SK-N-SH treated with all-trans-retinoic acid at 6 μM for 48 hours (cell line): ENCODE results near the gene PRKAG2.

ENCODE experiments used
- ATAC-seq: fragments of 200-7000 bp; cut with Tn5 transposase; 3 replicates; pipeline ENCODE4 v1.9.1; 2020; ENCODE audit warnings: mild to moderate bottlenecking, moderate library complexity
- ARNTL ChIP-seq: fragments of 450-650 bp; formaldehyde crosslinking; IDR thresholded peaks from 2 replicates; pipeline ENCODE4 v1.5.0; 2020; ENCODE audit warnings: low read depth, mild to moderate bottlenecking, moderate library complexity, borderline replicate concordance
- BACH2 ChIP-seq: fragments of 250-450 bp; sonication (Bioruptor Pico); IDR thresholded peaks from 2 replicates; pipeline ENCODE4 v1.9.0; 2021; ENCODE audit warnings: mild to moderate bottlenecking, borderline replicate concordance
- CSDC2 ChIP-seq: fragments of 250-450 bp; sonication (Bioruptor Pico); IDR thresholded peaks from 2 replicates; pipeline ENCODE4 v1.5.0; 2020; ENCODE audit warnings: mild to moderate bottlenecking, moderate library complexity
- GLIS3 ChIP-seq: fragments of 250-450 bp; sonication (Bioruptor Pico); IDR thresholded peaks from 2 replicates; pipeline ENCODE4 v1.5.0; 2020; ENCODE audit warnings: mild to moderate bottlenecking, moderate library complexity
- ISL1 ChIP-seq: fragments of 250-450 bp; sonication (Bioruptor Pico); IDR thresholded peaks from 2 replicates; pipeline ENCODE4 v2.1.2; 2022; ENCODE audit warnings: mild to moderate bottlenecking, moderate library complexity
- OSR1 ChIP-seq: fragments of 250-450 bp; sonication (Bioruptor Pico); IDR thresholded peaks from 2 replicates; pipeline ENCODE4 v1.8.0; 2022; ENCODE audit warnings: moderate library complexity, mild to moderate bottlenecking, inconsistent platforms
- RARB ChIP-seq: fragments of 250-450 bp; sonication (Bioruptor Pico); IDR thresholded peaks from 2 replicates; pipeline ENCODE4 v1.8.0; 2021; ENCODE audit warnings: mild to moderate bottlenecking, moderate library complexity
- SNAI2 ChIP-seq: fragments of 250-450 bp; sonication (Bioruptor Pico); IDR thresholded peaks from 2 replicates; pipeline ENCODE4 v1.5.0; 2020; ENCODE audit warnings: mild to moderate bottlenecking, moderate library complexity
- TCF4 ChIP-seq: fragments of 250-450 bp; sonication (Bioruptor Pico); IDR thresholded peaks from 2 replicates; pipeline ENCODE4 v1.8.0; 2021; ENCODE audit warnings: mild to moderate bottlenecking, moderate library complexity, borderline replicate concordance
- TOX ChIP-seq: fragments of 250-450 bp; sonication (Bioruptor Pico); IDR thresholded peaks from 2 replicates; pipeline ENCODE4 v1.8.0; 2021; ENCODE audit warnings: mild to moderate bottlenecking, moderate library complexity, borderline replicate concordance
- ZC3H10 ChIP-seq: fragments of 250-450 bp; sonication (Bioruptor Pico); IDR thresholded peaks from 2 replicates; pipeline ENCODE4 v1.5.1; 2021; ENCODE audit warnings: mild to moderate bottlenecking, moderate library complexity
- ZFP3 ChIP-seq: fragments of 250-450 bp; sonication (Bioruptor Pico); IDR thresholded peaks from 2 replicates; pipeline ENCODE4 v1.5.0; 2020; ENCODE audit warnings: mild to moderate bottlenecking, moderate library complexity
- ZFP30 ChIP-seq: fragments of 450-650 bp; formaldehyde crosslinking; IDR thresholded peaks from 2 replicates; pipeline ENCODE4 v1.5.0; 2022; ENCODE audit warnings: mild to moderate bottlenecking, moderate library complexity
- ZNF565 ChIP-seq: fragments of 450-650 bp; formaldehyde crosslinking; conservative IDR thresholded peaks from 2 replicates; pipeline ENCODE4 v1.5.0; 2020; ENCODE audit warnings: low read depth, mild to moderate bottlenecking, moderate library complexity
- ZNF8 ChIP-seq: fragments of 450-650 bp; formaldehyde crosslinking; IDR thresholded peaks from 2 replicates; pipeline ENCODE4 v1.5.0; 2020; ENCODE audit warnings: mild to moderate bottlenecking, moderate library complexity
- TF ChIP-seq, protein P1 (sequence below): fragments of 250-450 bp; sonication (Bioruptor Pico); IDR thresholded peaks from 2 replicates; pipeline ENCODE4 v1.5.0; 2020; ENCODE audit warnings: mild to moderate bottlenecking, moderate library complexity
- TF ChIP-seq, protein P2 (sequence below): fragments of 250-450 bp; sonication (Bioruptor Pico); IDR thresholded peaks from 2 replicates; pipeline ENCODE4 v1.8.0; 2020; ENCODE audit warnings: mild to moderate bottlenecking, moderate library complexity, borderline replicate concordance
- TF ChIP-seq, protein P3 (sequence below): fragments of 250-450 bp; sonication (Bioruptor Pico); IDR thresholded peaks from 2 replicates; pipeline ENCODE4 v1.8.0; 2021; ENCODE audit warnings: low read depth, mild to moderate bottlenecking, moderate library complexity, borderline replicate concordance
- TF ChIP-seq, protein P4 (sequence below): fragments of 250-450 bp; sonication (Bioruptor Pico); IDR thresholded peaks from 2 replicates; pipeline ENCODE4 v1.5.1; 2020; ENCODE audit warnings: low read depth, mild to moderate bottlenecking, moderate library complexity

Gene PRKAG2

DNA sequence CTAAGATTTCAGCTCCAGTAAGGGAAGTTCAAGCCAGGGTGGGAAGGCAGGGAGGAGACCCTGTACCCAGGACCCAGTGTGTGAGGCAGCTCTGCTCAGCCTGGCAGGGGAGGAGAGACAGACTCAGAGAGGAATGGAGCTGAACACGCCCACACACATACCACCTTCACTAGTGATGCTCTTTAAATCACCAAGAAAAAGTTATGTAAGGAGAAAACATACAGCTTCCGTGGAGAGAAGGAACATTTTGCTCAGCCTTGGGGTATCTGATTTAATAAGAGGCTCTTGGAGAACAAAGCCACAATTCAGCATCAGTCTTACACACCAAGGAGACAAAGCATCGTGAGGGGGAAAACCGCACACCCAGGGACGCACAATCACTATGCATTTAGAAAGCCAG lies 62.9 kb downstream of the PRKAG2 start:
- peak; percentile 18; the same call in 1 of the 3 replicates for ATAC-seq
- TF ChIP-seq BACH2 (no peak), ZNF8 (CRISPR knock-in tag) (no peak), OSR1 (CRISPR knock-in tag) (no peak), ISL1 (CRISPR knock-in tag) (no peak), TCF4 (CRISPR knock-in tag) (no peak), RARB (CRISPR knock-in tag) (no peak), ZFP3 (CRISPR knock-in tag) (no peak), ZC3H10 (CRISPR knock-in tag) (no peak), CSDC2 (CRISPR knock-in tag) (no peak), ZNF565 (CRISPR knock-in tag) (no peak)
- TF ChIP-seq, protein P1, sequence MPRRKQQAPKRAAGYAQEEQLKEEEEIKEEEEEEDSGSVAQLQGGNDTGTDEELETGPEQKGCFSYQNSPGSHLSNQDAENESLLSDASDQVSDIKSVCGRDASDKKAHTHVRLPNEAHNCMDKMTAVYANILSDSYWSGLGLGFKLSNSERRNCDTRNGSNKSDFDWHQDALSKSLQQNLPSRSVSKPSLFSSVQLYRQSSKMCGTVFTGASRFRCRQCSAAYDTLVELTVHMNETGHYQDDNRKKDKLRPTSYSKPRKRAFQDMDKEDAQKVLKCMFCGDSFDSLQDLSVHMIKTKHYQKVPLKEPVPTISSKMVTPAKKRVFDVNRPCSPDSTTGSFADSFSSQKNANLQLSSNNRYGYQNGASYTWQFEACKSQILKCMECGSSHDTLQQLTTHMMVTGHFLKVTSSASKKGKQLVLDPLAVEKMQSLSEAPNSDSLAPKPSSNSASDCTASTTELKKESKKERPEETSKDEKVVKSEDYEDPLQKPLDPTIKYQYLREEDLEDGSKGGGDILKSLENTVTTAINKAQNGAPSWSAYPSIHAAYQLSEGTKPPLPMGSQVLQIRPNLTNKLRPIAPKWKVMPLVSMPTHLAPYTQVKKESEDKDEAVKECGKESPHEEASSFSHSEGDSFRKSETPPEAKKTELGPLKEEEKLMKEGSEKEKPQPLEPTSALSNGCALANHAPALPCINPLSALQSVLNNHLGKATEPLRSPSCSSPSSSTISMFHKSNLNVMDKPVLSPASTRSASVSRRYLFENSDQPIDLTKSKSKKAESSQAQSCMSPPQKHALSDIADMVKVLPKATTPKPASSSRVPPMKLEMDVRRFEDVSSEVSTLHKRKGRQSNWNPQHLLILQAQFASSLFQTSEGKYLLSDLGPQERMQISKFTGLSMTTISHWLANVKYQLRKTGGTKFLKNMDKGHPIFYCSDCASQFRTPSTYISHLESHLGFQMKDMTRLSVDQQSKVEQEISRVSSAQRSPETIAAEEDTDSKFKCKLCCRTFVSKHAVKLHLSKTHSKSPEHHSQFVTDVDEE: no peak
- TF ChIP-seq, protein P2, sequence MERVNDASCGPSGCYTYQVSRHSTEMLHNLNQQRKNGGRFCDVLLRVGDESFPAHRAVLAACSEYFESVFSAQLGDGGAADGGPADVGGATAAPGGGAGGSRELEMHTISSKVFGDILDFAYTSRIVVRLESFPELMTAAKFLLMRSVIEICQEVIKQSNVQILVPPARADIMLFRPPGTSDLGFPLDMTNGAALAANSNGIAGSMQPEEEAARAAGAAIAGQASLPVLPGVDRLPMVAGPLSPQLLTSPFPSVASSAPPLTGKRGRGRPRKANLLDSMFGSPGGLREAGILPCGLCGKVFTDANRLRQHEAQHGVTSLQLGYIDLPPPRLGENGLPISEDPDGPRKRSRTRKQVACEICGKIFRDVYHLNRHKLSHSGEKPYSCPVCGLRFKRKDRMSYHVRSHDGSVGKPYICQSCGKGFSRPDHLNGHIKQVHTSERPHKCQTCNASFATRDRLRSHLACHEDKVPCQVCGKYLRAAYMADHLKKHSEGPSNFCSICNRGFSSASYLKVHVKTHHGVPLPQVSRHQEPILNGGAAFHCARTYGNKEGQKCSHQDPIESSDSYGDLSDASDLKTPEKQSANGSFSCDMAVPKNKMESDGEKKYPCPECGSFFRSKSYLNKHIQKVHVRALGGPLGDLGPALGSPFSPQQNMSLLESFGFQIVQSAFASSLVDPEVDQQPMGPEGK (CRISPR knock-in tag): no peak

DNA sequence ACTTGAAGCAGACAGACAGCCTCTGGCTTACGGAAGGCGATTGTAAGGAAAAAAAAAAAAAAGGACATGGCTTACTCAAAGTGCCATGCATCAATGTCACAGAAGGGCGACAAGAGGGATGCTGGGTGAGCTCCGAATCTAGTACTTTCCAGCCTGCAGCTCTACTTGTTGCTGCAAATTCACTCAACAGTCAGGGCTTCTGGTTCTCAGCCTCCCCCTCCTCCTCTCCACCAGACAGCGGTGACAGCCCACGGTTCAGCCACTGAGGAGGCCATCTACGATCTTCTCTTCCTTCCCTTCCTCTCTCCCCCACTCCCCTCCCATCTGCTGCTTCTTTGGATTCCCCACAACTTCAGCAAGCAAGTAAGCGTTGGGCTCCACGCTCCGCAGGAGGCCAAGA lies 63.5 kb downstream of the PRKAG2 start:
- ATAC-seq: no peak
- TF ChIP-seq BACH2: no peak
- TF ChIP-seq, protein P1: no peak
- TF ChIP-seq ARNTL (CRISPR knock-in tag): no peak
- no peak for TF ChIP-seq ZC3H10 (CRISPR knock-in tag)
- TF ChIP-seq RARB (CRISPR knock-in tag): no peak
- TF ChIP-seq, protein P3, sequence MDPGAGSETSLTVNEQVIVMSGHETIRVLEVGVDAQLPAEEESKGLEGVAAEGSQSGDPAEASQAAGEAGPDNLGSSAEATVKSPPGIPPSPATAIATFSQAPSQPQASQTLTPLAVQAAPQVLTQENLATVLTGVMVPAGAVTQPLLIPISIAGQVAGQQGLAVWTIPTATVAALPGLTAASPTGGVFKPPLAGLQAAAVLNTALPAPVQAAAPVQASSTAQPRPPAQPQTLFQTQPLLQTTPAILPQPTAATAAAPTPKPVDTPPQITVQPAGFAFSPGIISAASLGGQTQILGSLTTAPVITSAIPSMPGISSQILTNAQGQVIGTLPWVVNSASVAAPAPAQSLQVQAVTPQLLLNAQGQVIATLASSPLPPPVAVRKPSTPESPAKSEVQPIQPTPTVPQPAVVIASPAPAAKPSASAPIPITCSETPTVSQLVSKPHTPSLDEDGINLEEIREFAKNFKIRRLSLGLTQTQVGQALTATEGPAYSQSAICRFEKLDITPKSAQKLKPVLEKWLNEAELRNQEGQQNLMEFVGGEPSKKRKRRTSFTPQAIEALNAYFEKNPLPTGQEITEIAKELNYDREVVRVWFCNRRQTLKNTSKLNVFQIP (CRISPR knock-in tag): no peak
- no peak for TF ChIP-seq ZFP30 (CRISPR knock-in tag)
- TF ChIP-seq CSDC2 (CRISPR knock-in tag): no peak
- TF ChIP-seq, protein P4, sequence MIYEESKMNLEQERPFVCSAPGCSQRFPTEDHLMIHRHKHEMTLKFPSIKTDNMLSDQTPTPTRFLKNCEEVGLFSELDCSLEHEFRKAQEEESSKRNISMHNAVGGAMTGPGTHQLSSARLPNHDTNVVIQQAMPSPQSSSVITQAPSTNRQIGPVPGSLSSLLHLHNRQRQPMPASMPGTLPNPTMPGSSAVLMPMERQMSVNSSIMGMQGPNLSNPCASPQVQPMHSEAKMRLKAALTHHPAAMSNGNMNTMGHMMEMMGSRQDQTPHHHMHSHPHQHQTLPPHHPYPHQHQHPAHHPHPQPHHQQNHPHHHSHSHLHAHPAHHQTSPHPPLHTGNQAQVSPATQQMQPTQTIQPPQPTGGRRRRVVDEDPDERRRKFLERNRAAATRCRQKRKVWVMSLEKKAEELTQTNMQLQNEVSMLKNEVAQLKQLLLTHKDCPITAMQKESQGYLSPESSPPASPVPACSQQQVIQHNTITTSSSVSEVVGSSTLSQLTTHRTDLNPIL (CRISPR knock-in tag): no peak
- no peak for TF ChIP-seq SNAI2 (CRISPR knock-in tag)
- TF ChIP-seq GLIS3 (CRISPR knock-in tag): no peak

DNA sequence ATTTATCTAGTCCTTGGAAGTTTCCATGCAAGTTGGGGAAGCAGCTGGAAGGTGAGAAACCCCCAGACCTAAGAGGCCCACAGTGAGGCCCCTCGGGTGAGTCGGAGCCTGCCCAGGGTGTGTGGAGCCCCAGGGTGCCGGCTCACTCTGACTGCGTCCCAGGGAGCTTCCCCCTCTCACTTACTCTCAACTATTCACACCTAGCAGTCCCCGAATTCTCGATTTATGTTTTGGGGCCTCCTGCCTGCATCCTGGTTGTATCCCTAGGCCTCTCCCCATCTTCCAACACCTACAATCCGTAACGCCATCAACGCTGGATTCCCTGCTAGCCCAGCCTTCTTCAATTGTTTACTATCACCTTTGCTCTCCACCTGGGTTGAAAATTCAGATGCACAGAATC lies 63.9 kb downstream of the PRKAG2 start:
- ATAC-seq: no peak
- TF ChIP-seq, protein P1: no peak
- TF ChIP-seq CSDC2 (CRISPR knock-in tag): no peak
- TF ChIP-seq, protein P2 (CRISPR knock-in tag): no peak
- TF ChIP-seq OSR1 (CRISPR knock-in tag): no peak
- TF ChIP-seq TCF4 (CRISPR knock-in tag): no peak
- TF ChIP-seq TOX (CRISPR knock-in tag): no peak
- TF ChIP-seq ZFP30 (CRISPR knock-in tag): no peak
- no peak for TF ChIP-seq ZNF8 (CRISPR knock-in tag)
- TF ChIP-seq ARNTL (CRISPR knock-in tag): no peak
- TF ChIP-seq, protein P3 (CRISPR knock-in tag): no peak
- TF ChIP-seq SNAI2 (CRISPR knock-in tag): no peak
